Keratinocyte (primary cell): ENCODE results near the gene VASH2.

Experiments
- EZH2 ChIP-seq: IDR thresholded peaks from one replicate; pipeline ENCODE4 v1.6.1; 2012; ENCODE audit warnings: inconsistent platforms, mild to moderate bottlenecking, low read length, moderate library complexity
- TF ChIP-seq, protein P1 (sequence below), 3 experiments: IDR thresholded peaks in 1 of 3; conservative IDR thresholded peaks in 1 of 3; optimal IDR thresholded peaks in 1 of 3; 2 replicates in 2 of 3; 3 replicates in 1 of 3; pipeline versions ENCODE3 to v1.5.1; 2011; ENCODE audit warnings: low read length in 3 of 3, mild to moderate bottlenecking in 3 of 3, moderate library complexity in 2 of 3, control low read depth in 1 of 3, inconsistent platforms in 1 of 3; ENCODE audit not compliant: insufficient read depth in 2 of 3; ENCODE audit errors: extremely low read depth in 1 of 3

DNA sequence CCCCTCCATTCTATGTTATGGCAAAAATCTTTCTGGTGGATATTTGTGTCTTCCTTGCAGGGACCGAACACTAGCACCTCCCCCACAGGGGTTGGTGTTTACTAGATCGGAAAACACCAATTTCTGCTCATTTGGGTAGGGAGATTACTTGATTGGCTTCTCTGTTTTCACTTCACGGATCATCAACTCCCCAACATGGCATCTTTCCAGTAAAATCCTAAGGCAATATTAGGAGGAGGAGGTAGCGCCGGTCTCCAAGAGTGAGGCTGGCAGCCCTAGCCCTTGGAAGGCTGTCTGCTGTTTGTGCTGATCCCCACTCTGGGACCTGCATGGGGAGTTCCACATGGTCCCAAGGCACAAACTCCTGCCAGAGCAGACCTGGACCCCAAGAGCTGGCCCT is 12.2 kb downstream of the VASH2 start:
- TF ChIP-seq, protein P1, sequence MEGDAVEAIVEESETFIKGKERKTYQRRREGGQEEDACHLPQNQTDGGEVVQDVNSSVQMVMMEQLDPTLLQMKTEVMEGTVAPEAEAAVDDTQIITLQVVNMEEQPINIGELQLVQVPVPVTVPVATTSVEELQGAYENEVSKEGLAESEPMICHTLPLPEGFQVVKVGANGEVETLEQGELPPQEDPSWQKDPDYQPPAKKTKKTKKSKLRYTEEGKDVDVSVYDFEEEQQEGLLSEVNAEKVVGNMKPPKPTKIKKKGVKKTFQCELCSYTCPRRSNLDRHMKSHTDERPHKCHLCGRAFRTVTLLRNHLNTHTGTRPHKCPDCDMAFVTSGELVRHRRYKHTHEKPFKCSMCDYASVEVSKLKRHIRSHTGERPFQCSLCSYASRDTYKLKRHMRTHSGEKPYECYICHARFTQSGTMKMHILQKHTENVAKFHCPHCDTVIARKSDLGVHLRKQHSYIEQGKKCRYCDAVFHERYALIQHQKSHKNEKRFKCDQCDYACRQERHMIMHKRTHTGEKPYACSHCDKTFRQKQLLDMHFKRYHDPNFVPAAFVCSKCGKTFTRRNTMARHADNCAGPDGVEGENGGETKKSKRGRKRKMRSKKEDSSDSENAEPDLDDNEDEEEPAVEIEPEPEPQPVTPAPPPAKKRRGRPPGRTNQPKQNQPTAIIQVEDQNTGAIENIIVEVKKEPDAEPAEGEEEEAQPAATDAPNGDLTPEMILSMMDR (optimal IDR thresholded peaks at IDR 0.05 in 1 of 3, IDR thresholded peaks at IDR 0.05 in 1 of 3, conservative IDR thresholded peaks at IDR 0.05 in 1 of 3; ENCODE audit: extremely low read depth in 1 of 3, insufficient read depth in 2 of 3, low read length in 3 of 3), result no peak
- TF ChIP-seq EZH2, result no peak
